DOHH2 (cell line): ENCODE data around the gene SPRR5.

Experiments used
- EZH2phosphoT487 ChIP-seq: fragments of 200-600 bp; sonication (generic); IDR thresholded peaks from 2 replicates; pipeline ENCODE4 v1.6.1; 2017; ENCODE audit warnings: borderline replicate concordance, mild to moderate bottlenecking, antibody characterized with exemption, low read length, moderate library complexity, mixed read lengths
- TF ChIP-seq, protein P1 (sequence below): fragments of 200-600 bp; sonication (generic); IDR thresholded peaks from one replicate; pipeline ENCODE4 v1.5.1; 2014; ENCODE audit warnings: antibody characterized with exemption, mild to moderate bottlenecking, low read depth, low read length; ENCODE audit not compliant: poor library complexity, severe bottlenecking

DNA sequence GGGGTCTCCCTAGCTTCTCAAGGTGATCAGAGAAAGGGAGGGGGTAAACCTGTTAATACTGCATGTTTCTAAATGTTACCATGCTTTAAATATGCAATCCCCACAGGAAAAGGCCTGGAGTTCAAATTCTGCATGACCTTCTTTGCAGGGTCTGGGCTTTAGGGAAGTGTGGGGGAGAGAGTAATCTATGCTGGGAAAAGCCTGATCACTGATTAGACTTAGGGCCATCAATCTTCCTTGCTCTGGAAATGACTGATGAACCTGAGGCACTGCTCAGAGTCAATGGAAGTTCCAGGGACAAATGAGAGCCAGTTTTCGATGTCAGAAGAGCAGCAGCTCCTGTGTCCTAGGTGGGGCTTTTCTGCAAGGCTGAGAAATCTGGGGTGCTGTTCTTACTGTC lies 33.7 kb downstream of the SPRR5 start:
- TF ChIP-seq, protein P1, sequence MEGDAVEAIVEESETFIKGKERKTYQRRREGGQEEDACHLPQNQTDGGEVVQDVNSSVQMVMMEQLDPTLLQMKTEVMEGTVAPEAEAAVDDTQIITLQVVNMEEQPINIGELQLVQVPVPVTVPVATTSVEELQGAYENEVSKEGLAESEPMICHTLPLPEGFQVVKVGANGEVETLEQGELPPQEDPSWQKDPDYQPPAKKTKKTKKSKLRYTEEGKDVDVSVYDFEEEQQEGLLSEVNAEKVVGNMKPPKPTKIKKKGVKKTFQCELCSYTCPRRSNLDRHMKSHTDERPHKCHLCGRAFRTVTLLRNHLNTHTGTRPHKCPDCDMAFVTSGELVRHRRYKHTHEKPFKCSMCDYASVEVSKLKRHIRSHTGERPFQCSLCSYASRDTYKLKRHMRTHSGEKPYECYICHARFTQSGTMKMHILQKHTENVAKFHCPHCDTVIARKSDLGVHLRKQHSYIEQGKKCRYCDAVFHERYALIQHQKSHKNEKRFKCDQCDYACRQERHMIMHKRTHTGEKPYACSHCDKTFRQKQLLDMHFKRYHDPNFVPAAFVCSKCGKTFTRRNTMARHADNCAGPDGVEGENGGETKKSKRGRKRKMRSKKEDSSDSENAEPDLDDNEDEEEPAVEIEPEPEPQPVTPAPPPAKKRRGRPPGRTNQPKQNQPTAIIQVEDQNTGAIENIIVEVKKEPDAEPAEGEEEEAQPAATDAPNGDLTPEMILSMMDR = no peak
- TF ChIP-seq EZH2phosphoT487 = no peak
